ENCODE data around the gene ALK. TPM values are rescaled to one million over a fixed set of nuclear protein-coding genes. Genes with fewer than 3 reads are reported as not detected.
"Not testable (repeated sequence)": the region's sequence is repeated elsewhere in the genome, so short reads cannot be mapped to it uniquely, and the experiment has no call there.

The ALK gene
- total and polyA plus RNA-seq, 2 donors (not counting 1 experiment from before 2014, with no cell fraction given): under 0.01 to 0.02 TPM

DNA sequence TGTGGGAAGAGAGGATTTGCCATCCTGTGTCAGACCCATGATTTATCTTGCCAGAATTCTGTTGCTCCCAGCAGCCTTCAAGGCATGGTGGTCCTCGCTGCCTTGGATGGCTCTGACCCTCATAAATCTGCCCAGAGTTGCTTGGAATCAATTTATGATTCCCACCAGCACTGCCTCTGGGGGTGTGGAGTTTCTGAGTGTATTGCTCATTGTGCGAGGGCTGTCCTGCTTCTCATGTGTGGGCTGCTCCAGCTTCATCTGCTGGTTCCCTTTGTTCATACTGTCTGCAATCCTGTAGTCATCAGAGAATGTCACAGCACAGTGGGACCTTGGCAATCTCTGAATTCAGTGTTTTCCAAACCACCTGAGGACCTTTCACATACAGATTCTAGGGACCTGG, 666.4 kb downstream of the ALK start:
- Histone ChIP-seq H4K20me1 (ENCODE audit: control insufficient read depth, extremely low read depth, insufficient read depth, low read length) (peaks cover 2% of the 10 kb centered on the region), H3K9me3 (ENCODE audit: control insufficient read depth, insufficient read depth, low read depth, low read length) (no peaks in the 10 kb centered on the region), H2AFZ (ENCODE audit: low read length) (no peak overlapping the region), H3K27ac (ENCODE audit: insufficient read depth, low read length) (no peak overlapping the region), H3K4me3 (replicated peaks in 1 of 4; ENCODE audit: control extremely low read depth in 1 of 4, insufficient read depth in 1 of 4, low read depth in 3 of 4, low read length in 4 of 4) (no peak overlapping the region), H3K4me2 (ENCODE audit: extremely low read depth, insufficient read depth, low read length) (no peak overlapping the region), H3K36me3 (ENCODE audit: control insufficient read depth, insufficient read depth, low read length) (no peaks in the 10 kb centered on the region), H3K4me1 (ENCODE audit: control insufficient read depth, extremely low read depth, insufficient read depth, low read length) (no peaks in the 10 kb centered on the region), H3K79me2 (ENCODE audit: control insufficient read depth, insufficient read depth, low read length) (no peaks in the 10 kb centered on the region), H3K9ac (ENCODE audit: insufficient read depth, low read length) (no peak overlapping the region), H3K27me3 (ENCODE audit: control insufficient read depth, insufficient read depth, low read length) (peaks cover 3% of the 10 kb centered on the region)
- DNase-seq (ENCODE audit: low read depth in 2 of 2): no peak
- TF ChIP-seq EZH2 (IDR thresholded peaks at IDR 0.05; ENCODE audit: low read length, missing control alignments): no peak
- TF ChIP-seq CTCF (conservative IDR thresholded peaks at IDR 0.05 in 1 of 2, IDR thresholded peaks at IDR 0.05 in 1 of 2; ENCODE audit: low read depth in 1 of 2, low read length in 2 of 2): no peak

DNA sequence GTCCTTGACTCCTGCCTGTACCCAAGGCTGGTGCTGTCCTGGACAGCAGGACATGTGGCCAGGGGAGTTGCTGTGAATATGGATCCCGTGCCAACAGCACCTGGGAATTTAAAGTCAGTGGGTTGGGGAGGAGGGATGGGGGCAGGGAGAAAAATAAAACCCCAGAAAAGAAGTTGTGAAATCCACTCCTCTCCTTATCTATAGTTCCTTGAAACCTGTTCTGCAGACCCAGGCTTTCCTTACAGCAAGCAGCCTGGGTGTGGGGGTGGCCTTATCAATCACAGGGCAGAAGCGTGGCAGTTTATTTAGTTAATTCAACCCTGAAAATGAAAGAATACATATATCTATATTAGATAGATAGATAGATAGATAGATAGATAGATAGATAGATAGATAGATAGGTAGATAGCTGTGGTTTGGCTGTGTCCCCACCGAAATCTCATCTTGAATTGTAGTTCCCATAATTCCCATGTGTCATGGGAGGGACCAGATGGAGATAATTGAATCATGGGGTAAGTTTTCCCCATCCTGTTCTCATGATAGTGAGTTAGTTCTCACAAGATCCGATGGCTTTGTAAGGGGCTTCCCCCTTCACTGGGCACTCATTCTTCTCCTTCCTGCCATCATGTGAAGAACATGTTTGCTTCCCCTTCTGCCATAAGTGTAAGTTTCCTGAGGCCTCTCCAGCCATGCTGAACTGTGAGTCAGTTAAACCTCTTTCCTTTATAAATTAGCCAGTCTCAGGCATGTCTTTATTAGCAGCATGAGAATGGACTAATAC, 667.7 kb downstream of the ALK start:
- not testable (repeated sequence) for H3K9me3 ChIP-seq (ENCODE audit: control insufficient read depth, insufficient read depth, low read depth, low read length); H3K4me2 ChIP-seq (ENCODE audit: extremely low read depth, insufficient read depth, low read length); H2AFZ ChIP-seq (ENCODE audit: low read length); H3K27me3 ChIP-seq (ENCODE audit: control insufficient read depth, insufficient read depth, low read length); H3K79me2 ChIP-seq (ENCODE audit: control insufficient read depth, insufficient read depth, low read length); H3K4me1 ChIP-seq (ENCODE audit: control insufficient read depth, extremely low read depth, insufficient read depth, low read length); H3K4me3 ChIP-seq (replicated peaks in 1 of 4; ENCODE audit: control extremely low read depth in 1 of 4, insufficient read depth in 1 of 4, low read depth in 3 of 4, low read length in 4 of 4); H3K36me3 ChIP-seq (ENCODE audit: control insufficient read depth, insufficient read depth, low read length); H4K20me1 ChIP-seq (ENCODE audit: control insufficient read depth, extremely low read depth, insufficient read depth, low read length); H3K9ac ChIP-seq (ENCODE audit: insufficient read depth, low read length); DNase-seq (ENCODE audit: low read depth in 2 of 2); H3K27ac ChIP-seq (ENCODE audit: insufficient read depth, low read length)

DNA sequence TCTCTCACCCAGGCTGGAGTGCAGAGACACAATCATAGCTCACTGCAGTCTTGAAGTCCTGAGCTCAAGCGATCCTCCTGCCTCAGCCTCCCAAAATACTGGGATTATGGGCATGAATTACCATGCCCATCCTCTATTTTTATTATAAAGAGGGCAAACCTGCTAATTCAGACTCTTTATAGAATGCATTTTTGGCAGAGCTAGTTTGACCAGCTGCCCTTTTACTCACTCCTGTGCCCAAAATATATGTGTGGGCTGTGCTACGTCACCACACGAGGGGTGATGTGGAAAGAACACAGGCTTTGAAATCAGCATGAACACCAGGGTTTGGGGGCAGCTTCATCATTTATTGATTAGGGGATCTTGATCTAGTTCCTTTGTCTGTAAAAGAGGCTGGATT, 668.4 kb downstream of the ALK start:
- H3K79me2 ChIP-seq (ENCODE audit: control insufficient read depth, insufficient read depth, low read length): no peaks in the 10 kb centered on the region
- H3K9me3 ChIP-seq (ENCODE audit: control insufficient read depth, insufficient read depth, low read depth, low read length): no peaks in the 10 kb centered on the region
- DNase-seq (ENCODE audit: low read depth in 2 of 2): no peak
- no peaks in the 10 kb centered on the region for H3K4me1 ChIP-seq (ENCODE audit: control insufficient read depth, extremely low read depth, insufficient read depth, low read length)
- TF ChIP-seq EZH2 (IDR thresholded peaks at IDR 0.05; ENCODE audit: low read length, missing control alignments) (no peak), CTCF (conservative IDR thresholded peaks at IDR 0.05 in 1 of 2, IDR thresholded peaks at IDR 0.05 in 1 of 2; ENCODE audit: low read depth in 1 of 2, low read length in 2 of 2) (no peak)
- H3K36me3 ChIP-seq (ENCODE audit: control insufficient read depth, insufficient read depth, low read length): no peaks in the 10 kb centered on the region
- no peaks in the 10 kb centered on the region for H4K20me1 ChIP-seq (ENCODE audit: control insufficient read depth, extremely low read depth, insufficient read depth, low read length)
- no peak overlapping the region for H3K9ac ChIP-seq (ENCODE audit: insufficient read depth, low read length)
- no peak overlapping the region for H3K4me2 ChIP-seq (ENCODE audit: extremely low read depth, insufficient read depth, low read length)
- H3K27ac ChIP-seq (ENCODE audit: insufficient read depth, low read length): no peak overlapping the region
- no peak overlapping the region for H3K4me3 ChIP-seq (replicated peaks in 1 of 4; ENCODE audit: control extremely low read depth in 1 of 4, insufficient read depth in 1 of 4, low read depth in 3 of 4, low read length in 4 of 4)
- peaks cover 3% of the 10 kb centered on the region for H3K27me3 ChIP-seq (ENCODE audit: control insufficient read depth, insufficient read depth, low read length)
- no peak overlapping the region for H2AFZ ChIP-seq (ENCODE audit: low read length)
